HCT116 (cell line): ENCODE results near the gene TAF6L. TPM values are rescaled to one million over a fixed set of nuclear protein-coding genes. Genes with fewer than 3 reads are reported as not detected.

ENCODE experiments used
- ATAC-seq: fragments of 200-7000 bp; cut with Tn5 transposase; 2 replicates; pipeline ENCODE4 v1.9.1; 2020; ENCODE audit warnings: mild to moderate bottlenecking, moderate library complexity
- BruUV-seq: library from RNA; stranded (reverse); fragments of 400-500 nt; replicated peaks from 2 replicates; lab custom pipeline; 2021; lab: Mats Ljungman, UMichigan
- CTCF ChIA-PET: fragments of 300-600 bp; sonication (Branson Sonifier 250); formaldehyde crosslinking; loops from one replicate; lab custom pipeline; 2021; ENCODE audit warnings: antibody characterized with exemption; lab: Charles Lee
- POLR2A ChIA-PET: fragments of 300-600, 350-600 bp; sonication (Branson Sonifier 250); formaldehyde crosslinking; loops from one replicate; lab custom pipeline; 2021; ENCODE audit warnings: antibody characterized with exemption; lab: Charles Lee
- RAD21 ChIA-PET, 2 experiments: fragments of 300-600 bp; sonication (Branson Sonifier 250); formaldehyde crosslinking; loops; one replicate each; lab custom pipeline; 2023; ENCODE audit warnings: low total read pairs in 2 of 2; ENCODE audit not compliant: uncharacterized antibody in 2 of 2, unreplicated experiment in 2 of 2, low non-redundant PET in 1 of 2; lab: Charles Lee
- DNase-seq: peaks from one replicate; pipeline ENCODE4 v3.0.0-alpha.2; 2010; ENCODE audit warnings: low read depth, low spot score
- H2AFZ ChIP-seq: fragments of 200-600 bp; shearing (Covaris generic), sonication (generic); 2 replicates; pipeline ENCODE4 v1.6.1; 2017; ENCODE audit warnings: low read depth, mixed run types, mixed read lengths, antibody characterized with exemption, low read length; ENCODE audit not compliant: poor library complexity, severe bottlenecking
- H3K27ac ChIP-seq: 2 replicates; pipeline ENCODE4 v1.5.1; 2012; ENCODE audit warnings: low read depth, low read length
- H3K27me3 ChIP-seq: fragments of 200-600 bp; sonication (generic); 2 replicates; pipeline ENCODE4 v1.6.1; 2016; ENCODE audit warnings: mixed run types, low read length, mixed read lengths; ENCODE audit not compliant: insufficient read depth
- H3K36me3 ChIP-seq, 2 experiments: fragments of 200-500 bp in 1 of 2; fragments of 200-600 bp in 1 of 2; sonication (Bioruptor generic) in 1 of 2; sonication (generic) in 1 of 2; 2 replicates each; pipeline versions ENCODE4 v1.5.1 to v1.6.1; 2014 to 2016; ENCODE audit warnings: low read length in 2 of 2, inconsistent platforms in 1 of 2, mixed read lengths in 1 of 2, mixed run types in 1 of 2; ENCODE audit not compliant: insufficient read depth in 2 of 2, control insufficient read depth in 1 of 2
- H3K4me1 ChIP-seq, 2 experiments: fragments of 200-600 bp in 1 of 2; sonication (generic) in 1 of 2; 2 replicates each; pipeline versions ENCODE4 v1.5.1 to v1.6.1; 2012 to 2017; ENCODE audit warnings: low read length in 2 of 2, inconsistent platforms in 1 of 2, mild to moderate bottlenecking in 1 of 2, mixed read lengths in 1 of 2, mixed run types in 1 of 2, moderate library complexity in 1 of 2; ENCODE audit not compliant: insufficient read depth in 2 of 2, control insufficient read depth in 1 of 2
- H3K4me2 ChIP-seq: fragments of 200-600 bp; sonication (generic); 2 replicates; pipeline ENCODE4 v1.6.1; 2017; ENCODE audit warnings: mixed run types, low read length, mixed read lengths
- H3K4me3 ChIP-seq, 2 experiments: fragments of 200-600 bp in 1 of 2; sonication (generic) in 1 of 2; replicated peaks in 1 of 2; 2 replicates each; pipeline ENCODE4 v1.5.1; 2011 to 2016; ENCODE audit warnings: low read length in 2 of 2, control low read depth in 1 of 2, low read depth in 1 of 2, mild to moderate bottlenecking in 1 of 2, mixed read lengths in 1 of 2, mixed run types in 1 of 2
- H3K79me2 ChIP-seq: fragments of 200-600 bp; sonication (generic); 2 replicates; pipeline ENCODE4 v1.6.1; 2017; ENCODE audit warnings: mild to moderate bottlenecking, mixed run types, low read length, moderate library complexity, mixed read lengths; ENCODE audit not compliant: insufficient read depth
- H3K9ac ChIP-seq: fragments of 200-600 bp; sonication (generic); 2 replicates; pipeline ENCODE4 v1.6.1; 2016; ENCODE audit warnings: low read length, mixed read lengths
- H3K9me2 ChIP-seq: fragments of 200-600 bp; sonication (generic), shearing (Covaris generic); 2 replicates; pipeline ENCODE4 v1.6.1; 2017; ENCODE audit warnings: mixed run types, mild to moderate bottlenecking, moderate library complexity; ENCODE audit not compliant: insufficient read depth
- H3K9me3 ChIP-seq, 2 experiments: fragments of 200-500 bp in 1 of 2; fragments of 200-600 bp in 1 of 2; sonication (Bioruptor generic) in 1 of 2; sonication (generic) in 1 of 2; 2 replicates each; pipeline ENCODE4 v1.6.1; 2014 to 2017; ENCODE audit warnings: low read length in 2 of 2, mixed read lengths in 2 of 2, inconsistent platforms in 1 of 2, low read depth in 1 of 2, mild to moderate bottlenecking in 1 of 2, mixed run types in 1 of 2, moderate library complexity in 1 of 2; ENCODE audit not compliant: control insufficient read depth in 1 of 2, insufficient read depth in 1 of 2
- H4K20me1 ChIP-seq: fragments of 200-600 bp; sonication (generic), shearing (Covaris generic); 2 replicates; pipeline ENCODE4 v1.6.1; 2017; ENCODE audit warnings: mixed run types, mild to moderate bottlenecking, moderate library complexity; ENCODE audit not compliant: insufficient read depth
- EZH2 ChIP-seq: fragments of 200-600 bp; sonication (generic); IDR thresholded peaks from 2 replicates; pipeline ENCODE4 v1.6.1; 2017; ENCODE audit warnings: antibody characterized with exemption, mixed run types
- POLR2AphosphoS5 ChIP-seq: IDR thresholded peaks from 2 replicates; pipeline ENCODE4 v1.6.1; 2011; ENCODE audit warnings: mild to moderate bottlenecking, low read depth, low read length, moderate library complexity
- SIN3A ChIP-seq: IDR thresholded peaks from 2 replicates; pipeline ENCODE4 v1.6.1; 2012; ENCODE audit warnings: low read depth
- SP1 ChIP-seq: IDR thresholded peaks from 2 replicates; pipeline ENCODE4 v1.6.1; 2012; ENCODE audit warnings: low read depth
- TCF7L2 ChIP-seq: IDR thresholded peaks from 2 replicates; pipeline ENCODE4 v1.7.0; 2011; ENCODE audit warnings: borderline replicate concordance, inconsistent platforms; ENCODE audit not compliant: insufficient read depth, insufficient read length; ENCODE audit errors: extremely low read depth
- ZBTB33 ChIP-seq: IDR thresholded peaks from 2 replicates; pipeline ENCODE4 v1.6.1; 2011; ENCODE audit warnings: mild to moderate bottlenecking, low read length, moderate library complexity; ENCODE audit not compliant: insufficient replicate concordance; ENCODE audit errors: extremely low read depth
- intact Hi-C: fragments of 100-400 bp; cut with micrococcal nuclease; formaldehyde crosslinking; loops from 2 replicates; pipeline ENCODE4 v1.10.0; 2022
- total RNA-seq: library from RNA; stranded (reverse); gene quantifications from one replicate; pipeline ENCODE4 v1.2.1, GENCODE V29; 2021; ENCODE audit not compliant: unreplicated experiment
- TF ChIP-seq, protein P1 (sequence below): IDR thresholded peaks from 2 replicates; pipeline ENCODE4 v1.6.1; 2012; ENCODE audit warnings: low read depth

Gene TAF6L
- total RNA-seq, 1 experiment from 2014 or later = 24.2 TPM

DNA sequence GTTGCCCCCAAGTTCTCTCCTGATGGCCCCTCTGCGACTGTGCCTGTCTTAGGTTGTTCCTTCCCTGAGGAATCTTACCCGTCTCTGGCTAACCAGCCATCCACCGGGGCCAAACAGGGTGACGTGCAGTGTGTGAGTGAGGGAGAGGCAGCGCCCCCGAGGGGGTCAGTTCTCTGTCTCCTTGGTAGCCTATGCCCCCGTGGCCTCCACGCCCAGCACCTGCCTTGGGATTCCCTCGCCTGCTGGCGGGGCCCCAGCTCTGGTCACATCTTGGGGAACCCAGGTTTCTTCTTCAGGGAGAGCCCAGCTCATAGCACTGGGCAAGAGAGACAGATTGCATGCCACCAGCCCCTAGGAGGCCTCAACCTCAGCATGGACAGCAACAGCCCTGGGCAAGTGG, 28.3 kb downstream of the TAF6L start (continued):
- TF ChIP-seq ZBTB33 (no peak), POLR2AphosphoS5 (no peak), SP1 (no peak), TCF7L2 (no peak), EZH2 (no peak)
- TF ChIP-seq, protein P1, sequence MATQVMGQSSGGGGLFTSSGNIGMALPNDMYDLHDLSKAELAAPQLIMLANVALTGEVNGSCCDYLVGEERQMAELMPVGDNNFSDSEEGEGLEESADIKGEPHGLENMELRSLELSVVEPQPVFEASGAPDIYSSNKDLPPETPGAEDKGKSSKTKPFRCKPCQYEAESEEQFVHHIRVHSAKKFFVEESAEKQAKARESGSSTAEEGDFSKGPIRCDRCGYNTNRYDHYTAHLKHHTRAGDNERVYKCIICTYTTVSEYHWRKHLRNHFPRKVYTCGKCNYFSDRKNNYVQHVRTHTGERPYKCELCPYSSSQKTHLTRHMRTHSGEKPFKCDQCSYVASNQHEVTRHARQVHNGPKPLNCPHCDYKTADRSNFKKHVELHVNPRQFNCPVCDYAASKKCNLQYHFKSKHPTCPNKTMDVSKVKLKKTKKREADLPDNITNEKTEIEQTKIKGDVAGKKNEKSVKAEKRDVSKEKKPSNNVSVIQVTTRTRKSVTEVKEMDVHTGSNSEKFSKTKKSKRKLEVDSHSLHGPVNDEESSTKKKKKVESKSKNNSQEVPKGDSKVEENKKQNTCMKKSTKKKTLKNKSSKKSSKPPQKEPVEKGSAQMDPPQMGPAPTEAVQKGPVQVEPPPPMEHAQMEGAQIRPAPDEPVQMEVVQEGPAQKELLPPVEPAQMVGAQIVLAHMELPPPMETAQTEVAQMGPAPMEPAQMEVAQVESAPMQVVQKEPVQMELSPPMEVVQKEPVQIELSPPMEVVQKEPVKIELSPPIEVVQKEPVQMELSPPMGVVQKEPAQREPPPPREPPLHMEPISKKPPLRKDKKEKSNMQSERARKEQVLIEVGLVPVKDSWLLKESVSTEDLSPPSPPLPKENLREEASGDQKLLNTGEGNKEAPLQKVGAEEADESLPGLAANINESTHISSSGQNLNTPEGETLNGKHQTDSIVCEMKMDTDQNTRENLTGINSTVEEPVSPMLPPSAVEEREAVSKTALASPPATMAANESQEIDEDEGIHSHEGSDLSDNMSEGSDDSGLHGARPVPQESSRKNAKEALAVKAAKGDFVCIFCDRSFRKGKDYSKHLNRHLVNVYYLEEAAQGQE = no peak

- Histone ChIP-seq H3K4me2 (no peak overlapping the region), H3K36me3 (peaks cover 51 to 57% of the 10 kb centered on the region in 2 experiments), H2AFZ (no peak overlapping the region), H3K4me1 (peaks cover 0 to 14% of the 10 kb centered on the region in 2 experiments; a peak in 3 of 4 replicates), H3K27me3 (no peaks in the 10 kb centered on the region), H3K4me3 (no peak overlapping the region), H3K27ac (no peak overlapping the region), H3K79me2 (peaks cover 38% of the 10 kb centered on the region), H3K9me2 (no peaks in the 10 kb centered on the region), H3K9ac (no peak overlapping the region), H4K20me1 (no peaks in the 10 kb centered on the region), H3K9me3 (no peaks in the 10 kb centered on the region)
- intact Hi-C loops = no loop called here
- ATAC-seq (no peak), DNase-seq (no peak)
- TF ChIP-seq SIN3A (no peak), EZH2 (no peak)
- ChIA-PET RAD21 (no interaction called here), CTCF (no interaction called here), POLR2A (interaction anchor here (2.6 kb wide), 1 partner anchor 40 kb away, joined by 5 read pairs; no protein-coding TSS in a partner anchor)
- no TSS peak for BruUV-seq
Measured at GRCh38 chr11:62801071-62801470, 29.9 kb downstream of the TAF6L start.
